Iris pigment epithelial cell (primary cell): ENCODE data around the gene IPO4.

Experiments used
- DNase-seq: peaks from one replicate; pipeline ENCODE4 v3.0.0-alpha.2; 2011; ENCODE audit warnings: low read depth

Gene IPO4

GRCh38 chr14:24131549-24131966 lies 57.1 kb downstream of the IPO4 start:
- no peak for DNase-seq

GRCh38 chr14:24130717-24131548 lies 57.7 kb downstream of the IPO4 start:
- no peak for DNase-seq

- no peak for DNase-seq
Measured at GRCh38 chr14:24130380-24130716, 58.3 kb downstream of the IPO4 start, which contains the start of gene FITM1. FITM1 (plus strand) TSS chr14:24130659; CDS start chr14:24131564, 905 bp downstream.
